ENCODE measurements around the gene EFCAB6.

The EFCAB6 gene

GRCh38 chr22:43500792-43501785 is 311.0 kb downstream of the EFCAB6 start:
- DNase-seq (ENCODE audit: low read depth): no peak

GRCh38 chr22:43498856-43499253 is 313.2 kb downstream of the EFCAB6 start:
- no peak for DNase-seq (ENCODE audit: low read depth)

- DNase-seq (ENCODE audit: low read depth): no peak
Observed at GRCh38 chr22:43497956-43498855, 313.9 kb downstream of the EFCAB6 start.

GRCh38 chr22:43493297-43493696 is 318.8 kb downstream of the EFCAB6 start:
- no peak for DNase-seq (ENCODE audit: low read depth)

GRCh38 chr22:43491737-43492136 is 320.4 kb downstream of the EFCAB6 start:
- no peak for DNase-seq (ENCODE audit: low read depth)

GRCh38 chr22:43491177-43491576 is 320.9 kb downstream of the EFCAB6 start:
- DNase-seq (ENCODE audit: low read depth): no peak

GRCh38 chr22:43490311-43490710 is 321.8 kb downstream of the EFCAB6 start:
- DNase-seq (ENCODE audit: low read depth): no peak

GRCh38 chr22:43488937-43489336 is 323.2 kb downstream of the EFCAB6 start:
- DNase-seq (ENCODE audit: low read depth): no peak

- DNase-seq (ENCODE audit: low read depth): no peak
Observed at GRCh38 chr22:43488031-43488866, 323.9 kb downstream of the EFCAB6 start.

- no peak for DNase-seq (ENCODE audit: low read depth)
Observed at GRCh38 chr22:43487311-43488030, 324.6 kb downstream of the EFCAB6 start.

GRCh38 chr22:43485502-43486089 is 326.5 kb downstream of the EFCAB6 start:
- DNase-seq (ENCODE audit: low read depth): no peak

- no peak for DNase-seq (ENCODE audit: low read depth)
Observed at GRCh38 chr22:43484227-43484626, 327.9 kb downstream of the EFCAB6 start.

GRCh38 chr22:43483669-43484068 is 328.4 kb downstream of the EFCAB6 start:
- DNase-seq (ENCODE audit: low read depth): no peak

GRCh38 chr22:43483266-43483665 is 328.8 kb downstream of the EFCAB6 start:
- DNase-seq (ENCODE audit: low read depth): no peak

GRCh38 chr22:43482318-43482625 is 329.8 kb downstream of the EFCAB6 start:
- DNase-seq (ENCODE audit: low read depth): no peak

- no peak for DNase-seq (ENCODE audit: low read depth)
Observed at GRCh38 chr22:43481568-43482317, 330.4 kb downstream of the EFCAB6 start.

GRCh38 chr22:43479962-43480361 is 332.1 kb downstream of the EFCAB6 start:
- no peak for DNase-seq (ENCODE audit: low read depth)

GRCh38 chr22:43479301-43479950 is 332.7 kb downstream of the EFCAB6 start:
- DNase-seq (ENCODE audit: low read depth): no peak

Measured in fibroblast of the conjunctiva (primary cell).